Measurements from ENCODE around the gene METTL9.
"Not testable (repeated sequence)": the region's sequence is repeated elsewhere in the genome, so short reads cannot be mapped to it uniquely, and the experiment has no call there.

- TF ChIP-seq EZH2 (IDR thresholded peaks at IDR 0.05; ENCODE audit: low read depth, unreplicated experiment); CTCF (conservative IDR thresholded peaks at IDR 0.05; ENCODE audit: low read depth in 2 of 2): not testable (repeated sequence)
These were observed 32.7 kb downstream of the METTL9 start for GRCh38 chr16:21631951-21632575.

Measured in GM23338 (cell line).